Measurements from ENCODE around the gene DRAM1. TPM values are rescaled to one million over a fixed set of nuclear protein-coding genes. Genes with fewer than 3 reads are reported as not detected.

Gene DRAM1
- polyA plus RNA-seq, 1 of the 3 experiments (the other 2 are of a cell fraction), result 37.4 TPM

GRCh38 chr12:101954676-101955075 lies 77.3 kb downstream of the DRAM1 start:
- POLR2A ChIA-PET, result no interaction called here
- Histone ChIP-seq H3K9ac (no peak overlapping the region), H3K9me3 (no peaks in the 10 kb centered on the region), H3K4me2 (no peak overlapping the region), H4K20me1 (ENCODE audit: insufficient read depth) (no peaks in the 10 kb centered on the region), H3K79me2 (ENCODE audit: insufficient read depth) (no peaks in the 10 kb centered on the region), H3K4me3 (ENCODE audit: low read depth in 2 of 2, low read length in 1 of 2) (no peak overlapping the region), H3K4me1 (ENCODE audit: control insufficient read depth in 1 of 2, insufficient read depth in 2 of 2, low read depth in 1 of 2, low read length in 1 of 2) (no peaks in the 10 kb centered on the region), H2AFZ (ENCODE audit: low read depth) (no peak overlapping the region), H3K27me3 (ENCODE audit: insufficient read depth) (no peaks in the 10 kb centered on the region), H3K9me2 (no peaks in the 10 kb centered on the region), H3F3A (replicated peaks; ENCODE audit: insufficient read depth) (no peaks in the 10 kb centered on the region), H3K27ac (ENCODE audit: low read depth in 2 of 2, low read length in 1 of 2) (no peak overlapping the region), H3K36me3 (replicated peaks in 1 of 2; ENCODE audit: control insufficient read depth in 1 of 2, insufficient read depth in 2 of 2, low read length in 1 of 2) (no peaks in the 10 kb centered on the region)
- CTCF ChIA-PET, result no interaction called here
- no peak for DNase-seq
- TF ChIP-seq GABPA (IDR thresholded peaks at IDR 0.05; ENCODE audit: low read depth) (no peak), PBX3 (IDR thresholded peaks at IDR 0.05) (no peak), YY1 (IDR thresholded peaks at IDR 0.05; ENCODE audit: low read depth) (no peak), EP300 (IDR thresholded peaks at IDR 0.05; ENCODE audit: borderline replicate concordance in 1 of 2, low read depth in 1 of 2, low read length in 1 of 2) (no peak), GATA2 (CRISPR knock-in tag; IDR thresholded peaks at IDR 0.05) (no peak), TEAD4 (IDR thresholded peaks at IDR 0.05; ENCODE audit: borderline replicate concordance, insufficient read depth) (no peak), POLR2AphosphoS5 (IDR thresholded peaks at IDR 0.05; ENCODE audit: low read depth, low read length) (no peak), CHD2 (IDR thresholded peaks at IDR 0.05; ENCODE audit: low read length, partially characterized antibody) (no peak), FOXM1 (IDR thresholded peaks at IDR 0.05; ENCODE audit: low read depth) (no peak), TCF12 (IDR thresholded peaks at IDR 0.05) (no peak), RXRA (IDR thresholded peaks at IDR 0.05; ENCODE audit: borderline replicate concordance, low read depth) (no peak), FOSL2 (IDR thresholded peaks at IDR 0.05; ENCODE audit: borderline replicate concordance, low read depth) (no peak)
- WGBS (ENCODE audit: low lambda C conversion rate), result 0% methylated on average over 1 of the region's 1 CpG

- Histone ChIP-seq H3K27me3 (ENCODE audit: insufficient read depth) (no peaks in the 10 kb centered on the region), H3K4me1 (ENCODE audit: control insufficient read depth in 1 of 2, insufficient read depth in 2 of 2, low read depth in 1 of 2, low read length in 1 of 2) (no peaks in the 10 kb centered on the region), H3K9ac (no peak overlapping the region), H4K20me1 (ENCODE audit: insufficient read depth) (no peaks in the 10 kb centered on the region), H3K79me2 (ENCODE audit: insufficient read depth) (no peaks in the 10 kb centered on the region), H3K4me3 (ENCODE audit: low read depth in 2 of 2, low read length in 1 of 2) (no peak overlapping the region), H3K4me2 (no peak overlapping the region), H3K27ac (ENCODE audit: low read depth in 2 of 2, low read length in 1 of 2) (no peak overlapping the region), H2AFZ (ENCODE audit: low read depth) (no peak overlapping the region), H3F3A (replicated peaks; ENCODE audit: insufficient read depth) (no peaks in the 10 kb centered on the region), H3K9me3 (no peaks in the 10 kb centered on the region), H3K9me2 (no peaks in the 10 kb centered on the region), H3K36me3 (replicated peaks in 1 of 2; ENCODE audit: control insufficient read depth in 1 of 2, insufficient read depth in 2 of 2, low read length in 1 of 2) (no peaks in the 10 kb centered on the region)
- DNase-seq, result no peak
- CTCF ChIA-PET, result interaction anchor here (1.4 to 1.9 kb wide), 2 partner anchors 9 to 18 kb away, joined by 3 to 7 read pairs; no protein-coding TSS in a partner anchor
- WGBS (ENCODE audit: low lambda C conversion rate), result 62% methylated on average over 9 of the region's 9 CpGs
- POLR2A ChIA-PET, result no interaction called here
- TF ChIP-seq YY1 (IDR thresholded peaks at IDR 0.05; ENCODE audit: low read depth), result no peak
- no peak for TF ChIP-seq REST (IDR thresholded peaks at IDR 0.05; ENCODE audit: low read depth, low read length)
- TF ChIP-seq MAX (IDR thresholded peaks at IDR 0.05; ENCODE audit: low read depth), result no peak
- TF ChIP-seq RXRA (IDR thresholded peaks at IDR 0.05; ENCODE audit: borderline replicate concordance, low read depth), result no peak
- TF ChIP-seq RAD21 (IDR thresholded peaks at IDR 0.05; ENCODE audit: low read length), result no peak
- TF ChIP-seq CTCF (IDR thresholded peaks at IDR 0.05), result no peak
- TF ChIP-seq TAF1 (IDR thresholded peaks at IDR 0.05; ENCODE audit: borderline replicate concordance, low read depth, low read length), result no peak
- TF ChIP-seq NFIC (IDR thresholded peaks at IDR 0.05; ENCODE audit: borderline replicate concordance), result no peak
- TF ChIP-seq GABPA (IDR thresholded peaks at IDR 0.05; ENCODE audit: low read depth), result no peak
- TF ChIP-seq POLR2AphosphoS5 (IDR thresholded peaks at IDR 0.05; ENCODE audit: low read depth, low read length), result no peak
- TF ChIP-seq IRF3 (IDR thresholded peaks at IDR 0.05; ENCODE audit: low read depth, low read length), result no peak
- no peak for TF ChIP-seq ELF1 (IDR thresholded peaks at IDR 0.05)
Observed at GRCh38 chr12:101957252-101957959, 80.0 kb downstream of the DRAM1 start.

All from SK-N-SH (cell line).